Stimulated activated memory B cell treated with anti-CD40 and anti-IgM and Interleukin-4, amounts not matched to agents 10 μg/mL and 1 μg/mL and 100 μg/mL, for 72 hours (primary cell): ENCODE data around the gene SRPK1.
"Not testable (repeated sequence)": the region's sequence is repeated elsewhere in the genome, so short reads cannot be mapped to it uniquely, and the experiment has no call there.

Experiments used
- ATAC-seq: fragments of 150-1000 bp; cut with Tn5 transposase; 2 replicates; pipeline ENCODE4 v1.10.0; 2021
- H3K27ac Mint-ChIP-seq: one replicate; pipeline ENCODE4 v1.8.0; 2022; ENCODE audit warnings: mild to moderate bottlenecking, mixed read lengths
- H3K27me3 Mint-ChIP-seq: one replicate; pipeline ENCODE4 v1.8.0; 2022; ENCODE audit warnings: mixed read lengths
- H3K36me3 Mint-ChIP-seq: one replicate; pipeline ENCODE4 v1.8.0; 2022; ENCODE audit warnings: mixed read lengths
- H3K4me1 Mint-ChIP-seq: one replicate; pipeline ENCODE4 v1.8.0; 2022; ENCODE audit warnings: mixed read lengths
- H3K4me3 Mint-ChIP-seq: one replicate; pipeline ENCODE4 v1.8.0; 2022; ENCODE audit warnings: mild to moderate bottlenecking, moderate library complexity, mixed read lengths
- H3K9me3 Mint-ChIP-seq: one replicate; pipeline ENCODE4 v1.8.0; 2022; ENCODE audit warnings: mixed read lengths

Gene SRPK1

GRCh38 chr6:35916893-35917292 lies 4.0 kb downstream of the SRPK1 start:
- not testable (repeated sequence) for H3K27ac Mint-ChIP-seq, H3K4me3 Mint-ChIP-seq, H3K9me3 Mint-ChIP-seq, H3K27me3 Mint-ChIP-seq, ATAC-seq
- Mint-ChIP-seq H3K36me3 (peaks cover 25% of the 10 kb centered on the region), H3K4me1 (peaks cover 46% of the 10 kb centered on the region)

DNA sequence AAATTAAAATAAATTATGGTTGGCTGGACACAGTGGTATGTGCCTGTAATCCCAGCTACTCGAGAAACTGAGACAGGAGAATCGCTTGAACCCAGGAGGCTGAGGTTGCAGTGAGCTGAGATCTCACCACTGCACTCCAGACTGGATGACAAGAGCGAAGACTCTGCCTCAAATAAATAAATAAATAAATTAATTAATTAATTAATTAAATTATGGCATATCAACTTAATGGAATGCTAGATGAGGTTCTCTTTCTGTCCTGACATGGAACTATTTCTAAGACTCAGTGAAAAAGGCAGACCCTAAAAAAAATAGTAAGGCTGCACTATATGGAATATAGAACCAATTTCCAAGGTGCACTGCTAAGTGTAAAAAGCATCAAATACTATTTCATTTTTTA lies 4.8 kb downstream of the SRPK1 start:
- no peaks in the 10 kb centered on the region for H3K27me3 Mint-ChIP-seq
- peaks cover 34% of the 10 kb centered on the region for H3K36me3 Mint-ChIP-seq
- H3K4me1 Mint-ChIP-seq, result peaks cover 38% of the 10 kb centered on the region
- H3K4me3 Mint-ChIP-seq, result no peak overlapping the region
- no peak for ATAC-seq
- H3K9me3 Mint-ChIP-seq, result peaks cover 1% of the 10 kb centered on the region
- H3K27ac Mint-ChIP-seq, result no peak overlapping the region

- no peak for ATAC-seq
- Mint-ChIP-seq H3K4me3 (no peak overlapping the region), H3K36me3 (peaks cover 44% of the 10 kb centered on the region), H3K27ac (no peak overlapping the region), H3K27me3 (no peaks in the 10 kb centered on the region), H3K9me3 (peaks cover 3% of the 10 kb centered on the region), H3K4me1 (peaks cover 29% of the 10 kb centered on the region)
Measured at GRCh38 chr6:35914536-35914935, 6.4 kb downstream of the SRPK1 start.

- Mint-ChIP-seq H3K4me1 (peaks cover 5% of the 10 kb centered on the region), H3K27ac (no peak overlapping the region), H3K36me3 (peaks cover 67% of the 10 kb centered on the region), H3K27me3 (no peaks in the 10 kb centered on the region), H3K4me3 (no peak overlapping the region), H3K9me3 (peaks cover 11% of the 10 kb centered on the region)
- ATAC-seq, result no peak
Measured at GRCh38 chr6:35911871-35912653, 8.8 kb downstream of the SRPK1 start.

- not testable (repeated sequence) for H3K4me3 Mint-ChIP-seq, H3K4me1 Mint-ChIP-seq, ATAC-seq, H3K27ac Mint-ChIP-seq, H3K27me3 Mint-ChIP-seq
- Mint-ChIP-seq H3K36me3 (peaks cover 78% of the 10 kb centered on the region), H3K9me3 (peaks cover 11% of the 10 kb centered on the region)
Measured at GRCh38 chr6:35909571-35909970, 11.3 kb downstream of the SRPK1 start.

DNA sequence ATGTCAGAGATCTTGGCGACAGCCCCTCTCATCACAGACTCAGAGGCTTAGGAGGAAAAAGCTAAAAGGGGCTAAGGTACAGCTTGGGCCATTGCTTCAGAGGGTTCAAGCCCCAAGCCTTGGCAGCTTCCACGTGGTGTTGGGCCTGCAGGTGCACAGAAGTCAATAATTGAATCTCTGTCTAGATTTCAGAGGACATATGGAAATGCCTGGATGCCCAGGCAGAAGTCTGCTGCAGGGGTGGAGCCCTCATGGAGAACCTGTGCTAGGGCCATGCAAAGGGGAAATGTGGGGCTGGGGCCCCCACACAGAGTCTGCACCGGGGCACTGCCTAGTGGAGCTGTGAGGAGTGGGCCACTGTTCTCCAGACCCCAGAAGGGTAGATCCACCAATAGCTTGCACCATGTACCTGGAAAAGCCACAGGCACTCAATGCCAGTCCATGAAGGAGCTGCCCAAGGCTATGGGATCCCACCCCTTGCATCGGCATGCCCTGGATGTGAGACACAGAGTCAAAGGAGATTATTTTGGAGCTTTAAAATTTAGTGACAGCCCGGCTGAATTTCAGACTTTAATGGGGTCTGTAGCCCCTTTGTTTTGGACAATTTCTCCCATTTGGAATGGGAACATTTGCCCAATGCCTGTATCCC lies 12.0 kb downstream of the SRPK1 start:
- H3K27me3 Mint-ChIP-seq, H3K4me1 Mint-ChIP-seq, ATAC-seq, H3K27ac Mint-ChIP-seq, H3K4me3 Mint-ChIP-seq: not testable (repeated sequence)
- Mint-ChIP-seq H3K36me3 (peaks cover 73% of the 10 kb centered on the region), H3K9me3 (peaks cover 11% of the 10 kb centered on the region)

- Mint-ChIP-seq H3K27ac (no peak overlapping the region), H3K9me3 (peaks cover 11% of the 10 kb centered on the region), H3K4me1 (peaks cover 8% of the 10 kb centered on the region), H3K36me3 (peaks cover 66% of the 10 kb centered on the region), H3K4me3 (no peak overlapping the region), H3K27me3 (no peaks in the 10 kb centered on the region)
- ATAC-seq, result no peak
Measured at GRCh38 chr6:35907750-35908149, 13.1 kb downstream of the SRPK1 start.

DNA sequence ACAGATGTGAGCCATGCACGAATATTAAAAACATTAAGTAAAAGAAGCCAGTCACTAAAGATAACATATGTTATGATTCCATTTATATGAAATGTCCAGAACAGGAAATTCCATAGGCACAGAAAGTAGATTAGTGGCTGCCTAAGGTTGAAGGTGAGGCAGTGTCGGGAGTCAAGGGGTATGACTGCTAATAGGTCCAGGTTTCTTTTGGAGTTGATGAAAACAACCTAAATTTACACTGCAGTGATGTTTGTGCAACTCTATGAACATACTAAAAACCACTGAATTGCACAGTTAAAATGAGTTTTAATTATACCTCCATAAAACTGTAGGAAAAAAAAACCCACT lies 14.4 kb downstream of the SRPK1 start:
- H3K27ac Mint-ChIP-seq, result no peak overlapping the region
- H3K4me1 Mint-ChIP-seq, result peaks cover 8% of the 10 kb centered on the region
- H3K27me3 Mint-ChIP-seq, result no peaks in the 10 kb centered on the region
- no peak overlapping the region for H3K4me3 Mint-ChIP-seq
- peaks cover 11% of the 10 kb centered on the region for H3K9me3 Mint-ChIP-seq
- no peak for ATAC-seq
- peaks cover 56% of the 10 kb centered on the region for H3K36me3 Mint-ChIP-seq

DNA sequence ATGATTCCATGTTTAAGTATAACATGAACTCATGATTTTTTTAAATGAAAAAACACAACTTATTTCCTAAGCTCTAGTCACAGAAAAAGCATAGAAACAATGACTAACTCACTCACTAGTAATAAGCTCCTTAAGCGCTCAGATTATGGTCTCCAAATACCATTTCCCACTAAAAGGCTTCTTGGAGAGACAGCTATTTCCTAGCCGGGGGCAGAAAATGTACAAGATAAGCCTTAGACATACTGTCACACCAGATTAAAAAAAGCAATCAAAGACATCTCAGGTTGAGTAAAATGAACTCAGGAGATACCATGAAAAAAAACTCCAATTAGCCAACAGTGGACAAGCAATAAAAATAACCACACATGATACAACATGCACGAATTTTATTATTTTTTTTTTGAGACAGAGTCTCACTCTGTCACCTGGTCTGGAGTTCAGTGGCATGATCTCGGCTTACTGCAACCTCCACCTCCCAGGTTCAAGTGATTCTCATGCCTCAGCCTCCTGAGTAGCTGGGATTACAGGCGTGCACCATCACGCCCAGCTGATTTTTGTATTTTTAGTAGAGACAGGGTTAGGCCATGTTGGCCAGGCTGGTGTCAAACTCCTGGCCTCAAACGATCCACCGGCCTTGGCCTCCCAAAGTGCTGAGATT lies 14.9 kb downstream of the SRPK1 start:
- Mint-ChIP-seq H3K27ac (no peak overlapping the region), H3K9me3 (peaks cover 9% of the 10 kb centered on the region), H3K27me3 (no peaks in the 10 kb centered on the region), H3K36me3 (peaks cover 56% of the 10 kb centered on the region), H3K4me1 (peaks cover 8% of the 10 kb centered on the region), H3K4me3 (no peak overlapping the region)
- ATAC-seq, result no peak

- Mint-ChIP-seq H3K4me1 (peaks cover 8% of the 10 kb centered on the region), H3K27ac (no peak overlapping the region), H3K9me3 (peaks cover 8% of the 10 kb centered on the region), H3K36me3 (peaks cover 57% of the 10 kb centered on the region), H3K4me3 (no peak overlapping the region), H3K27me3 (no peaks in the 10 kb centered on the region)
- no peak for ATAC-seq
Measured at GRCh38 chr6:35905141-35905785, 15.6 kb downstream of the SRPK1 start.

- ATAC-seq, result no peak
- Mint-ChIP-seq H3K36me3 (peaks cover 57% of the 10 kb centered on the region), H3K27ac (no peak overlapping the region), H3K4me3 (no peak overlapping the region), H3K27me3 (no peaks in the 10 kb centered on the region), H3K9me3 (peaks cover 7% of the 10 kb centered on the region), H3K4me1 (peaks cover 8% of the 10 kb centered on the region)
Measured at GRCh38 chr6:35903679-35904078, 17.2 kb downstream of the SRPK1 start.

- H3K9me3 Mint-ChIP-seq, result peaks cover 3% of the 10 kb centered on the region
- H3K4me3 Mint-ChIP-seq, result no peak overlapping the region
- ATAC-seq, result no peak
- H3K36me3 Mint-ChIP-seq, result peaks cover 55% of the 10 kb centered on the region
- no peaks in the 10 kb centered on the region for H3K27me3 Mint-ChIP-seq
- peaks cover 15% of the 10 kb centered on the region for H3K4me1 Mint-ChIP-seq
- no peak overlapping the region for H3K27ac Mint-ChIP-seq
Measured at GRCh38 chr6:35900448-35900847, 20.4 kb downstream of the SRPK1 start.

DNA sequence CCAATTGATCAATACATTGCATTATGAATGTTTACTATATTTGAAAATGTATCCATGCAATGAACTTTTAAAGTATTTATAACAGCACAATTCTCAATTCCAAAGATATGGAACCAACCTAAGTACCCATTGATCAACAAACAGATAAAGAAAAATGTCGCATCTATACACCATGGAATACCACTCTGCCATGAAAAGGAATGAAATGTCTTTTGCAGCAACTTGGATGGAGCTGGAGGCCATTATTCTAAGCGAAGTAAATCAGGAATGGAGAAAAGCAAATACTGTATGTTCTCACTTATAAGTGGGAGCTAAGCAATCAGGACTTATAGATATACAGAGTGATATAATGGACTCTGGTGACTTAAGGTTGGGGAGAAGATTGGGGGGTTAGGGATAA lies 22.9 kb downstream of the SRPK1 start:
- ATAC-seq, result no peak
- Mint-ChIP-seq H3K9me3 (peaks cover 3% of the 10 kb centered on the region), H3K36me3 (peaks cover 53% of the 10 kb centered on the region), H3K4me3 (no peak overlapping the region), H3K4me1 (peaks cover 33% of the 10 kb centered on the region), H3K27me3 (no peaks in the 10 kb centered on the region), H3K27ac (no peak overlapping the region)

GRCh38 chr6:35897486-35897885 lies 23.4 kb downstream of the SRPK1 start:
- no peaks in the 10 kb centered on the region for H3K27me3 Mint-ChIP-seq
- no peak for ATAC-seq
- peaks cover 34% of the 10 kb centered on the region for H3K4me1 Mint-ChIP-seq
- H3K27ac Mint-ChIP-seq, result no peak overlapping the region
- peaks cover 53% of the 10 kb centered on the region for H3K36me3 Mint-ChIP-seq
- H3K9me3 Mint-ChIP-seq, result peaks cover 3% of the 10 kb centered on the region
- no peak overlapping the region for H3K4me3 Mint-ChIP-seq

DNA sequence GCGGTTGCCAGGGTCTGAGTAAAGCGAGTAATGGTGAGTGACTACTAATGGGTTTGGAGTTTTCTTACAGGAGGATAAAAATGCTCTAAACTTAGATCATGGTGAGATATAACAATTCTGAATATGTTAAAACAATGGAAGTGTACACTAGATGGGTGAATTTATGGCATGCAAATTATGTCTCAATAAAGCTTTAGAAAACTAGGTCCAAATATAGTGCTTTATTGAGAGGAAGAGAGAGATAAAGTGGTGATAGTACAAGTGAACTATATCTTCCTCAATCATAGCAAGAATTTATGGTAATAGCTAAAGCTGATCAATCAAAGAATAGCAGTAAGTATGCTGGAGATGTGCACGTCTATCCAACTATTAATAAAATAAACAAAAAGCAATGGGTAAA lies 23.9 kb downstream of the SRPK1 start:
- Mint-ChIP-seq H3K27me3 (no peaks in the 10 kb centered on the region), H3K4me3 (no peak overlapping the region), H3K36me3 (peaks cover 53% of the 10 kb centered on the region), H3K9me3 (peaks cover 3% of the 10 kb centered on the region), H3K27ac (no peak overlapping the region), H3K4me1 (peaks cover 34% of the 10 kb centered on the region)
- ATAC-seq, result no peak
